GM12872 (cell line): ENCODE data around the gene FAM89A.

Source experiments
- CTCF ChIP-seq: IDR thresholded peaks from 3 replicates; pipeline ENCODE4 v1.5.1; 2011; ENCODE audit warnings: low read depth, mild to moderate bottlenecking, low read length, moderate library complexity; ENCODE audit not compliant: insufficient read depth

The FAM89A gene

GRCh38 chr1:231035799-231036198, 4.3 kb downstream of the FAM89A start:
- TF ChIP-seq CTCF: no peak

GRCh38 chr1:231032963-231033362, 7.1 kb downstream of the FAM89A start:
- no peak for TF ChIP-seq CTCF

GRCh38 chr1:231029841-231030240, 10.2 kb downstream of the FAM89A start:
- no peak for TF ChIP-seq CTCF

- no peak for TF ChIP-seq CTCF
These were observed 11.4 kb downstream of the FAM89A start for GRCh38 chr1:231028682-231029081.

GRCh38 chr1:231027971-231028370, 12.1 kb downstream of the FAM89A start:
- no peak for TF ChIP-seq CTCF

- TF ChIP-seq CTCF: no peak
These were observed 12.7 kb downstream of the FAM89A start for GRCh38 chr1:231027136-231027925.

GRCh38 chr1:231026576-231026975, 13.5 kb downstream of the FAM89A start:
- TF ChIP-seq CTCF: no peak
